ENCODE measurements around the gene CLCN7.

GRCh38 chr16:1420111-1420539 is 54.7 kb downstream of the CLCN7 start:
- TF ChIP-seq POLR2AphosphoS5 (IDR thresholded peaks at IDR 0.05): no peak
- no peak for TF ChIP-seq CTCF (IDR thresholded peaks at IDR 0.05)
- no peak for TF ChIP-seq POLR2A (IDR thresholded peaks at IDR 0.05)
- no peak for TF ChIP-seq EP300 (IDR thresholded peaks at IDR 0.05)

Measured in stomach (tissue), 4 donors.